IMR-90 (cell line): ENCODE results near the gene PIM1.

Experiments
- CEBPB ChIP-seq: IDR thresholded peaks from 2 replicates; pipeline ENCODE4 v1.6.1; 2012; ENCODE audit warnings: low read depth, low read length, improper control_type of control experiment
- FOS ChIP-seq: fragments of 150-350 bp; IDR thresholded peaks from 2 replicates; pipeline ENCODE4 v1.6.1; 2016; ENCODE audit warnings: low read depth, low read length
- MAZ ChIP-seq: IDR thresholded peaks from 2 replicates; pipeline ENCODE4 v1.6.1; 2012; ENCODE audit warnings: low read depth, mild to moderate bottlenecking, low read length, improper control_type of control experiment, moderate library complexity, borderline replicate concordance
- POLR2A ChIP-seq: IDR thresholded peaks from 2 replicates; pipeline ENCODE4 v1.6.1; 2012; ENCODE audit warnings: mild to moderate bottlenecking, low read depth, low read length
- RCOR1 ChIP-seq: IDR thresholded peaks from 2 replicates; pipeline ENCODE4 v1.6.1; 2012; ENCODE audit warnings: mild to moderate bottlenecking, low read length, improper control_type of control experiment; ENCODE audit not compliant: insufficient replicate concordance
- TF ChIP-seq, protein P1 (sequence below): conservative IDR thresholded peaks from 2 replicates; pipeline ENCODE4 v1.5.1; 2012; ENCODE audit warnings: mild to moderate bottlenecking, low read depth, low read length, improper control_type of control experiment
- TF ChIP-seq, protein P2 (sequence below): fragments of 150-350 bp; IDR thresholded peaks from 2 replicates; pipeline ENCODE4 v1.6.1; 2016; ENCODE audit warnings: low read depth, mild to moderate bottlenecking, low read length, moderate library complexity, borderline replicate concordance

DNA sequence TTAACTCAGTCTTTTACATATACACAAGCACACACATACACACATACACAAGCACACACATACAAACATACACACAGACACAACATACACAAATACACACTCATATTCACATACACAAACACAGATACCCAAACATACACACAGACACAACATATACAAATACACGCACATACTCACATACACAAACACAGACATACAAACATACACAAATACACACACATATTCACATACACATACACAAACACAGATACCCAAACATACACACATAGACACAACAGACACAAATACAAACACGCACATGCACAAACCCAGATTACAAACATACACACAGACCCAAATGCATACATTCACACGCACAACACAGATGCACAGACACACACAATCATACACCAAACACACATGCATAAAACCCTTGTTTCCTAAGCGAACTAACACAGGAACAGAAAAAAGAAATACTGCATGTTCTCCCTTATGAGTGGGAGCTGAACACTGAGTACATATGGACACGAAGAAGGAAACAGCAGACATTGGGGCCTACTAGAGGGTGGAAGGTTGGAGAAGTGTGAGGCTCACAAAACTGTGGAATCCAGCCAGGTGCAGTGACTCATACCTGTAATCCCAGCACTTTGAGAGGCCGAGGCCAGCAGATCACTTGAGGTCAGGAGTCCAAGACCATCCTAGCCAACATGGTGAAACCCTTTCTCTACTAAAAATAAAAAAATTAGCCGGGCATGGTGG lies 34.2 kb downstream of the PIM1 start:
- TF ChIP-seq, protein P1, sequence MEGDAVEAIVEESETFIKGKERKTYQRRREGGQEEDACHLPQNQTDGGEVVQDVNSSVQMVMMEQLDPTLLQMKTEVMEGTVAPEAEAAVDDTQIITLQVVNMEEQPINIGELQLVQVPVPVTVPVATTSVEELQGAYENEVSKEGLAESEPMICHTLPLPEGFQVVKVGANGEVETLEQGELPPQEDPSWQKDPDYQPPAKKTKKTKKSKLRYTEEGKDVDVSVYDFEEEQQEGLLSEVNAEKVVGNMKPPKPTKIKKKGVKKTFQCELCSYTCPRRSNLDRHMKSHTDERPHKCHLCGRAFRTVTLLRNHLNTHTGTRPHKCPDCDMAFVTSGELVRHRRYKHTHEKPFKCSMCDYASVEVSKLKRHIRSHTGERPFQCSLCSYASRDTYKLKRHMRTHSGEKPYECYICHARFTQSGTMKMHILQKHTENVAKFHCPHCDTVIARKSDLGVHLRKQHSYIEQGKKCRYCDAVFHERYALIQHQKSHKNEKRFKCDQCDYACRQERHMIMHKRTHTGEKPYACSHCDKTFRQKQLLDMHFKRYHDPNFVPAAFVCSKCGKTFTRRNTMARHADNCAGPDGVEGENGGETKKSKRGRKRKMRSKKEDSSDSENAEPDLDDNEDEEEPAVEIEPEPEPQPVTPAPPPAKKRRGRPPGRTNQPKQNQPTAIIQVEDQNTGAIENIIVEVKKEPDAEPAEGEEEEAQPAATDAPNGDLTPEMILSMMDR: no peak
- TF ChIP-seq POLR2A (no peak), CEBPB (no peak), MAZ (no peak), FOS (no peak), RCOR1 (no peak)
- TF ChIP-seq, protein P2, sequence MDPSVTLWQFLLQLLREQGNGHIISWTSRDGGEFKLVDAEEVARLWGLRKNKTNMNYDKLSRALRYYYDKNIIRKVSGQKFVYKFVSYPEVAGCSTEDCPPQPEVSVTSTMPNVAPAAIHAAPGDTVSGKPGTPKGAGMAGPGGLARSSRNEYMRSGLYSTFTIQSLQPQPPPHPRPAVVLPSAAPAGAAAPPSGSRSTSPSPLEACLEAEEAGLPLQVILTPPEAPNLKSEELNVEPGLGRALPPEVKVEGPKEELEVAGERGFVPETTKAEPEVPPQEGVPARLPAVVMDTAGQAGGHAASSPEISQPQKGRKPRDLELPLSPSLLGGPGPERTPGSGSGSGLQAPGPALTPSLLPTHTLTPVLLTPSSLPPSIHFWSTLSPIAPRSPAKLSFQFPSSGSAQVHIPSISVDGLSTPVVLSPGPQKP: no peak
